Activated gamma-delta T cell treated with anti-CD3 and anti-CD28 coated beads, Interleukin-2, amount 50 U/mL, for 16 hours (primary cell): ENCODE results near the gene C1orf105.

ENCODE experiments used
- DNase-seq: peaks from one replicate; pipeline ENCODE4 v3.0.0-alpha.2; 2020; ENCODE audit warnings: low read depth

The C1orf105 gene

DNA sequence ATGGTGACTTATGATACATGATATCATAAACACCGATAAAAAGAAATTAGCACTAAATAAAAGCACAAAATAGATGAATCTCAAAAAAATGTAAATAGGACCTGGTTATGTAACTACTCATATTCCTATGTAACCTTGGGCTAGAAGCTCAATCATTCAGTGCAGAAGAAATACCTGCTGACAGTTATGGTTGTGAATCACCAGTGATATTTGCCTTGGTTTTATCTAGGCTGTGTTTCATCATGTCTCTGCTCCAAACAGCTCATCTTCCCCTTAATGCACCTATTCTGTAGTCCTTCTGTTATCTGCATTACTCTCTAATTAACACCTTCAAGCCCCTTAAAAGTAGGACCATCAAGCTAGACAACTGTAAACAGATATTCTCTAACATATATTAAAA, 39.7 kb downstream of the C1orf105 start:
- DNase-seq: no peak

GRCh38 chr1:172460887-172461315, 40.4 kb downstream of the C1orf105 start:
- no peak for DNase-seq

- no peak for DNase-seq
Measured at GRCh38 chr1:172465617-172466016, 45.1 kb downstream of the C1orf105 start.

GRCh38 chr1:172466795-172467407, 46.4 kb downstream of the C1orf105 start:
- DNase-seq: no peak

GRCh38 chr1:172467446-172467845, 47.0 kb downstream of the C1orf105 start:
- no peak for DNase-seq

DNA sequence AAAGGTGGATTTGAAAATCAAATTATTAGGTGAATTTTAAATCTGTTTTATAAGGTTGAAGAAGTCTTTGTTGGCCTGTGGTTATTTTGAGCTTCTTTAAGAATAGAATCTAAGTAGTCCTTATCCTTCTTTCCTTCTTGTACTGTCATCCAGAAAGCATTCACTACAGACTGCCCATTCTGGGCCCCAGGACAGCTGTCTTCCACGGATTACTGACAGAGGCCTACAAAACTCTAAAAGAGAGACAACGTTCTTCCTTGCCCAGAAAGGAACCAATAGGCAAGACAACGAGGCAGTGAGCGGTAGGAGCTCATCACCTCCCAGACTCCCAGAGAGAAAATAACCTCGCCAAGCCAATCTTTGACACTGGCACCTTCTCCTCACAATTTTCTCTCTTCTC, 47.8 kb downstream of the C1orf105 start:
- DNase-seq: no peak

DNA sequence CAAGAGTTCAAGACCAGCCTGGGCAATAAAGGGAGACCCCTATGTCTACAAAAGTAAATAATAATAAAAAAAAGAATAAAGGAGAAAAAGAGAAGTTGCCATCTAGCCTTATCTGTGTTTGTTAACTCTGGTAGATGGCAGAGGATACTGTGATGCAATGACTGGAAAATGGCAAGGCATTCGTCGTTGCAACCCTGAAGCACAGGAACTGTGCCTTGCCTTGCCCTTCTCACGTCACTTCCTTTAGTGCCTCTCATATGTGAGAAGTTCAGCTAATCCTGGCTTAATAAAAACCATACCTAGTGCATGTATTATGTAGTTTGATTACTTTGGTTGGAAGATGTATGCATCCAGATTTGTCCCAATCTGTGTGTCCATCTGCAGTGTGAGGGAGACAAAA, 49.2 kb downstream of the C1orf105 start:
- no peak for DNase-seq

DNA sequence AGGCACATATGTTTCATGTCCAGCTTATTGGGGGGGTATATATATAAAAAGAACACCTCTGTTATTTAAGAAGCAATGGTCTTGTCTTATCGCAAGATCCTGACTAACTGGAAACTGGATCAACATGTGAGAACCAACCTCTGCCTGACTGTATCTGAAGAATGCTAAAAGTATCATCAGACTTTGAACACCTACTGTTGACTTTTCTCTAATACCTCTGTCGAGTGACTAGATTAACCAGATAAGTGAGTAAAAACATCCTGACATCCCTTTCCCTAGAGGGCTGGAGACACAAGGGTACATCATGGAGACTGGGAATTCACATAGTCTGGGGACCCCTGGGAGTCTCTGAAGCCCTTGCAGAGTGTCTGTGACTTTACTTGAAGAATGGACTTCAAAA, 49.7 kb downstream of the C1orf105 start:
- no peak for DNase-seq

DNA sequence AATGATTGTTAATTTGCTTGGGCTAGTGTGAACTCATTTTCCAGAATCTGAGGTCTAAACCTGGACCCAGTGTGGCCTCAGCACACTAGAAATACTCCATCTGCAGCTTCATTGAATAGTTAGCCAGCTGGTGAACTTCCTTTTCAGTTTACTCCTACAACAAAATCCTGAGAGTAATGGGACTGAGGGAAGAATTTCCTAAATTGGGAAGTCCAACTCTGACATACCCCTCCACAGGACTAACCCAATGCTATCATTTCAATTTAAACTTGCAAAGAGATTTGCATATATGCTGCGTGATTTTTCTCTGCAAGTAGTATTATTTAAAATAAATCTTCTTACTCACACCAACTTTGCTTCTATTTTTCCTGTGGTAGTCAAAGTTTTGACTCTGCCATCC, 51.2 kb downstream of the C1orf105 start:
- no peak for DNase-seq

GRCh38 chr1:172472495-172472894, 52.0 kb downstream of the C1orf105 start:
- no peak for DNase-seq

DNA sequence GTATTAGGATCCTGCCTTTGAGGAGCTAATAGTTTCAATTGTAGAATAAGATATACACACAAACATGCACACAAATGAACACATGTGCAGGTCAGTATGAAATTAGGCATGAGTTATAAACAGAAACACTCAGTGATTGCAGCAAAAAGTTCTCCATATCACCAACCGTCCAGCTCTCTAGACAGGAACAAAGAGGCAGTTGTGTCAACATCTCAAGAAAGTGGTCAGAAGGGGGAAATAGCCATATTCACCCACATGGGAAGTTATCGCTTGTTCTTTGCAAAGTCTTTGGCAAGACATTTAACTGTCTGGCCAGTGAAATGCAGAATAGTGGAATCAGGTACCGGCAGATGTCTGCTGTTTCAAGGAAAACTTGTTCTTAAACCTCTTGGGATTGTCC, 52.8 kb downstream of the C1orf105 start:
- DNase-seq: no peak

GRCh38 chr1:172473842-172474241, 53.4 kb downstream of the C1orf105 start:
- DNase-seq: no peak

- no peak for DNase-seq
Measured at GRCh38 chr1:172476218-172476811, 55.8 kb downstream of the C1orf105 start.

DNA sequence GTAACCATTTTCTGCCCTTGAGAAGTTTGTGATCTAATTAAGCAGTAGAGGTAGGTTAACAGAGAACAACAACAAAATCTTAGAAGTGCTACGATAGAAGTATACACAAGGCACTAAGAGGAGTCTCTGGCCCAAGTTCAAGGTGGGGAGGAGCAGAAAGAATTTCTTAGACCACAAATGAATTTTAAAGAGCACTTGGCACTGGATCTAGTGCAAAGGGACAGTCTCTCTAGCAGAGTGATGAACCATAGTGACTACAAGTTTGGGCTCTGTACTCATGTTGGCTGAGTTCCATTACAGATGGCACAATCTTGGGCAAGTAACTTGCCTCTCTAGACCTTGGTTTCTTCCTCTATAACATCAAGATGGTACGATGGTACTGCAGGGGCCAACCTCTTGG, 56.7 kb downstream of the C1orf105 start:
- no peak for DNase-seq

DNA sequence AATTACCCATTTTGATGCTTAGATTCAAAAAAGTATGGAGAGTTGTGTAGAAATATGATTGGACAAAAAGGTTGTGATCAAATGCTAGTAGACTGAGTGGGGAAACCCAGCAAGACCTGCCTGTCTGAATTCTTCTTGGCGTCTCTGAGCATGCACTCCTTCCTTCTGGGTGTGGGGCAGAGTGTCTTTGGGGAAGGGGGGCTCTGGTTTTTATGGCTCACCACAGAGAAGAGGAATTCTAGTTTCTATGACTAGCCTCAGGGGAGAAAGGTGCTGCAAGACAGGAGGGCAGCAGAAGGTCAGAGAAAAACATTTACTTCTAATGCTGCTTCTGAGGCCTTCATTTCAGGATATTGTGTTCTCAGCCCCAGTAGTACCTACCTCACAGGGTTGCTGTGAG, 57.3 kb downstream of the C1orf105 start:
- DNase-seq: no peak

DNA sequence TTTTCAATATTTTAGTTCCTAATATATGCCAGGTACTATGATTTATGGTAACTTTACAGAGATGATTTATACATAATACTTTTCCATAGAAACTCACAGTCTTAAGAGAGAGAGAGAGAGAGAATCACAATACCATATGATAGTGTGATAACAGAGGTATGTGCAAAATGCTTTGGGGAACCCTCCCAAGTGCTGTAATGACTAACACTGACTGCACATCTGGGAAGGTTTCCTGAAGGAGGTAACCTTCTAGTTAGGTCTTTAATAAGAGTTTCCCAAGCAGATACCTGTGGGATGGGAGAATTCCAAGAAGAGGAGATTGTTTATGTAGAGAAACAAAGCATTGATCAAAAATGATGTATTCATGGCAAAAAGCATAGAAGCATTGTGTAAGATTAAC, 58.0 kb downstream of the C1orf105 start:
- no peak for DNase-seq

- no peak for DNase-seq
Measured at GRCh38 chr1:172480431-172480830, 59.9 kb downstream of the C1orf105 start.

DNA sequence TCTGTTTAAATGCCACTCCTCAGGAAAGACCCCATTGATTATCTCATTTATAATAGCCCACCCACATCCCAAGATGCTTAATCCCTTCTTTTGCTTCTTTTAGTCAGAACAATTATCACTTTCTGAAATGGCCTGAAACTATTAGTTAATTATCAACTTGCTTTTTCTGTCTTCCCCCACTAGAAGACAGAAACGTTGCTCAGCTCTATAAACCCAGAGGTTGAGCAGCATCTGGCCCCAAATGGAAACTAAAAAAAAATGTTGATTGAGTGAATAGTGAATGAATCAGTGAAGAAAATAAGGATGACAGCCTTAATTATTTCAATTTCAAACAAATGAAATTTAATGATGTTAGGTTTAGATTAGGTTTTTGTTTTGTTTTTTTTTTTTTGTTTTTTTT, 61.6 kb downstream of the C1orf105 start:
- no peak for DNase-seq

GRCh38 chr1:172483448-172483847, 63.0 kb downstream of the C1orf105 start:
- DNase-seq: no peak

- DNase-seq: no peak
Measured at GRCh38 chr1:172484252-172484651, 63.8 kb downstream of the C1orf105 start.

- no peak for DNase-seq
Measured at GRCh38 chr1:172485626-172486025, 65.1 kb downstream of the C1orf105 start.

DNA sequence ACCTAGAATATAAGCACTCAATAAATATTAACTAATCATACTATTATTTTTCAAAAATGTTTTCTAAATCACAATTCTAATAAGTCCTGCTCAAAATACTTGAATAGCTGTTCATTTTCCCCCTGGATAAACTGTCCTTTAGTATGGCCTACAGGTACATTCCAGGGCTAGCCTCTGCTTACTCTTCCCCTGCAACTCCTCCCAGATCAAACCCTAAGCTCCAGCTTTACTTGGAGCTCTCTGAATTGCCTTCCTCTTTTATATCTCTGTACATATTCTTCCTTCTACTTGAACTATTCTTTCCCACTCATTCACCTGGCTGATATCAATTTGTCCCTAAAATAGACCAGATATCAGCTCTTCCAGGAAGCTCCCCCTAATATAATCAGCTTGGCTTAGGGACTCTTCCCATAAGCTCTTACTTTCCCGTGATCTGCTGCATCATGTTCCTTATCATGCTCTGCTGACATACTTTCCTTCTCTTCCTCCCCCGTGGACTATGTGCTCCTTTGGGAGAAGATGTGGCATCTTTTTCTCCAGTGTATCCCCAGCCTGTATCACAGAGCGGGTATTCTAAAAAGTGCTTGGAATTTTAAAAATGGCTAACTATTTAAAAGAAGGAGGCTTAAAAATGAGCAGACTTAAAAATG, 66.4 kb downstream of the C1orf105 start:
- DNase-seq: no peak

- no peak for DNase-seq
Measured at GRCh38 chr1:172487550-172487949, 67.1 kb downstream of the C1orf105 start.

- no peak for DNase-seq
Measured at GRCh38 chr1:172488393-172488792, 67.9 kb downstream of the C1orf105 start.
